WERI-Rb-1 (cell line): ENCODE data around the gene C6orf62.
"Not testable (repeated sequence)": the region's sequence is repeated elsewhere in the genome, so short reads cannot be mapped to it uniquely, and the experiment has no call there.

Experiments
- DNase-seq: peaks from one replicate; pipeline ENCODE4 v3.0.0-alpha.2; 2020
- H3K27ac ChIP-seq: fragments of 250-450 bp; sonication (Bioruptor Pico); 2 replicates; pipeline ENCODE4 v1.5.1; 2020; ENCODE audit warnings: mild to moderate bottlenecking, moderate library complexity
- H3K27me3 ChIP-seq: fragments of 250-450 bp; sonication (Bioruptor Pico); 2 replicates; pipeline ENCODE4 v1.5.1; 2021; ENCODE audit warnings: mild to moderate bottlenecking, low read depth, moderate library complexity; ENCODE audit not compliant: insufficient read depth, severe bottlenecking
- H3K36me3 ChIP-seq: fragments of 250-450 bp; sonication (Bioruptor Pico); 2 replicates; pipeline ENCODE4 v1.5.1; 2020; ENCODE audit warnings: mild to moderate bottlenecking, moderate library complexity
- H3K4me3 ChIP-seq: 2 replicates; pipeline ENCODE4 v1.5.1; 2011; ENCODE audit warnings: low read depth, mild to moderate bottlenecking, control low read depth, low read length
- H3K9me3 ChIP-seq: fragments of 250-450 bp; sonication (Bioruptor Pico); 2 replicates; pipeline ENCODE4 v1.5.1; 2021; ENCODE audit warnings: mild to moderate bottlenecking, moderate library complexity; ENCODE audit not compliant: severe bottlenecking
- CTCF ChIP-seq: IDR thresholded peaks from 2 replicates; pipeline ENCODE4 v1.5.1; 2011; ENCODE audit warnings: low read depth, mild to moderate bottlenecking, control low read depth, inconsistent platforms, low read length

C6orf62 gene

GRCh38 chr6:24666097-24666640 is 52.8 kb downstream of the C6orf62 start:
- H3K4me3 ChIP-seq = peak overlapping the region; percentile 85
- peak overlapping the region; percentile 86 for H3K27ac ChIP-seq
- peaks cover 2% of the 10 kb centered on the region for H3K9me3 ChIP-seq
- H3K36me3 ChIP-seq = peaks cover 36% of the 10 kb centered on the region
- no peaks in the 10 kb centered on the region for H3K27me3 ChIP-seq
- TF ChIP-seq CTCF = no peak
- DNase-seq = peak; percentile 71

GRCh38 chr6:24664046-24664987 is 54.6 kb downstream of the C6orf62 start:
- Histone ChIP-seq H3K4me3 (no peak overlapping the region), H3K27me3 (no peaks in the 10 kb centered on the region), H3K9me3 (no peaks in the 10 kb centered on the region), H3K36me3 (peaks cover 47% of the 10 kb centered on the region), H3K27ac (no peak overlapping the region; the same call in 1 of the 2 replicates)
- no peak for TF ChIP-seq CTCF
- no peak for DNase-seq

- Histone ChIP-seq H3K36me3 (peaks cover 56% of the 10 kb centered on the region), H3K4me3 (no peak overlapping the region), H3K27ac (no peak overlapping the region), H3K27me3 (no peaks in the 10 kb centered on the region), H3K9me3 (no peaks in the 10 kb centered on the region)
- no peak for TF ChIP-seq CTCF
- DNase-seq = no peak
Observed at GRCh38 chr6:24663189-24663588, 55.8 kb downstream of the C6orf62 start.

GRCh38 chr6:24662236-24662635 is 56.7 kb downstream of the C6orf62 start:
- TF ChIP-seq CTCF = no peak
- Histone ChIP-seq H3K27ac (peak overlapping the region; percentile 26; the same call in 1 of the 2 replicates), H3K27me3 (no peaks in the 10 kb centered on the region), H3K36me3 (peaks cover 65% of the 10 kb centered on the region), H3K4me3 (no peak overlapping the region), H3K9me3 (no peaks in the 10 kb centered on the region)
- DNase-seq = no peak

GRCh38 chr6:24661759-24662158 is 57.2 kb downstream of the C6orf62 start:
- DNase-seq, H3K9me3 ChIP-seq, H3K4me3 ChIP-seq, H3K27me3 ChIP-seq: not testable (repeated sequence)
- Histone ChIP-seq H3K36me3 (peaks cover 65% of the 10 kb centered on the region), H3K27ac (peak overlapping the region; percentile 26; the same call in 1 of the 2 replicates)

GRCh38 chr6:24660105-24660504 is 58.8 kb downstream of the C6orf62 start:
- TF ChIP-seq CTCF = no peak
- H3K27me3 ChIP-seq = no peaks in the 10 kb centered on the region
- no peak overlapping the region for H3K4me3 ChIP-seq
- peaks cover 73% of the 10 kb centered on the region for H3K36me3 ChIP-seq
- no peaks in the 10 kb centered on the region for H3K9me3 ChIP-seq
- no peak overlapping the region for H3K27ac ChIP-seq
- no peak for DNase-seq
